HEK293T (cell line): Measurements from ENCODE around the gene CDH15.

Experiments
- ARNT ChIP-seq: fragments of 450-650 bp; IDR thresholded peaks from 2 replicates; pipeline ENCODE4 v1.6.1; 2017; ENCODE audit warnings: mild to moderate bottlenecking
- BHLHE40 ChIP-seq: fragments of 450-650 bp; IDR thresholded peaks from 2 replicates; pipeline ENCODE4 v1.6.1; 2016; ENCODE audit warnings: mild to moderate bottlenecking, moderate library complexity, borderline replicate concordance
- CTBP1 ChIP-seq: fragments of 450-650 bp; IDR thresholded peaks from 2 replicates; pipeline ENCODE4 v1.6.1; 2016; ENCODE audit warnings: borderline replicate concordance
- ELF4 ChIP-seq: fragments of 450-650 bp; IDR thresholded peaks from 2 replicates; pipeline ENCODE4 v1.6.1; 2017; ENCODE audit warnings: antibody characterized with exemption
- FOXA1 ChIP-seq: fragments of 450-650 bp; IDR thresholded peaks from 2 replicates; pipeline ENCODE4 v1.6.1; 2016; ENCODE audit warnings: mild to moderate bottlenecking
- FOXM1 ChIP-seq: fragments of 450-650 bp; IDR thresholded peaks from 2 replicates; pipeline ENCODE4 v1.6.1; 2017; ENCODE audit warnings: mild to moderate bottlenecking, borderline replicate concordance
- HDGF ChIP-seq: fragments of 450-650 bp; IDR thresholded peaks from 2 replicates; pipeline ENCODE4 v1.6.1; 2017; ENCODE audit warnings: antibody characterized with exemption, borderline replicate concordance
- LEF1 ChIP-seq: fragments of 450-650 bp; IDR thresholded peaks from 2 replicates; pipeline ENCODE4 v1.6.1; 2017; ENCODE audit warnings: mild to moderate bottlenecking, borderline replicate concordance
- NFRKB ChIP-seq: fragments of 450-650 bp; IDR thresholded peaks from 2 replicates; pipeline ENCODE4 v1.6.1; 2016; ENCODE audit warnings: mild to moderate bottlenecking, moderate library complexity
- SP1 ChIP-seq: fragments of 450-650 bp; IDR thresholded peaks from 2 replicates; pipeline ENCODE4 v1.6.1; 2017
- SUZ12 ChIP-seq: fragments of 450-650 bp; IDR thresholded peaks from 2 replicates; pipeline ENCODE4 v1.6.1; 2016; ENCODE audit warnings: mild to moderate bottlenecking
- TARDBP ChIP-seq: fragments of 450-650 bp; IDR thresholded peaks from 2 replicates; pipeline ENCODE4 v1.6.1; 2016
- ZNF384 ChIP-seq: fragments of 450-650 bp; IDR thresholded peaks from 2 replicates; pipeline ENCODE4 v1.6.1; 2016
- TF ChIP-seq, protein P1 (sequence below): fragments of 450-650 bp; IDR thresholded peaks from 2 replicates; pipeline ENCODE4 v1.6.1; 2016

DNA sequence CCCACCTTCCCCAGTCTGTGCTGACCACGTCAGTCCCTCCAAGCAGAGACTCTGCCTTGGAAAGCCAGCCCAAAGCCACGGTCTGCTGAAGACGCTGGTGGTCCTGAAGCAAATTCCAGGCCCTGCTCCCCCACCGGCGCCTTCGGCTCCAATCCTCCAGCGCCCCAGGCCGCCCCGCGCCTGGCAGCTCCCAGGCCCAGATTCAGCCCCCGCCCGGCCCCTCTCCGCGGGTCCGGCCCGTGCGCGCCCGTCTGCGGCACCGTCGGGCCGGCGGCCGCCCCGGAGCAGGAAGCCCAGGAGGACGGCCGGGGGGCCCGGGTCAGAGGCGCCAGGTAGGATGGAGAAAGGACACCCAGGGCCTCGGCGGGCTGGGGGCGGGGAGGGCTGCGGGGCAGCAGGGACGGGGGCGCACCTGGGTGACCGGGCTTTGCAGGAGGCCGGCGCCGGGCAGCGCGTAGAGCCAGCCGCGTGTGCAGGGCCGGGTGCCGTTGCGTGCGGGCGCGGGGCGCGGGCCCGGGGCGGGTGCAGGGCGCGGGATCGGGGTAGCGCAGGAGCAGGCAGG, 29.4 kb downstream of the CDH15 start:
- TF ChIP-seq NFRKB, result no peak
- TF ChIP-seq FOXA1, result no peak
- TF ChIP-seq FOXM1, result no peak
- TF ChIP-seq BHLHE40, result no peak
- TF ChIP-seq LEF1, result no peak
- TF ChIP-seq TARDBP, result no peak
- TF ChIP-seq, protein P1, sequence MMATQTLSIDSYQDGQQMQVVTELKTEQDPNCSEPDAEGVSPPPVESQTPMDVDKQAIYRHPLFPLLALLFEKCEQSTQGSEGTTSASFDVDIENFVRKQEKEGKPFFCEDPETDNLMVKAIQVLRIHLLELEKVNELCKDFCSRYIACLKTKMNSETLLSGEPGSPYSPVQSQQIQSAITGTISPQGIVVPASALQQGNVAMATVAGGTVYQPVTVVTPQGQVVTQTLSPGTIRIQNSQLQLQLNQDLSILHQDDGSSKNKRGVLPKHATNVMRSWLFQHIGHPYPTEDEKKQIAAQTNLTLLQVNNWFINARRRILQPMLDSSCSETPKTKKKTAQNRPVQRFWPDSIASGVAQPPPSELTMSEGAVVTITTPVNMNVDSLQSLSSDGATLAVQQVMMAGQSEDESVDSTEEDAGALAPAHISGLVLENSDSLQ, result no peak
- TF ChIP-seq SUZ12, result no peak
- TF ChIP-seq ELF4, result no peak
- no peak for TF ChIP-seq CTBP1
- TF ChIP-seq ZNF384, result no peak
- no peak for TF ChIP-seq HDGF
- no peak for TF ChIP-seq SP1
- no peak for TF ChIP-seq ARNT
